OCI-LY1 (cell line): ENCODE results near the gene GRPR.

Experiments
- H2AFZ ChIP-seq: fragments of 200-600 bp; sonication (generic), shearing (Covaris generic); 2 replicates; pipeline ENCODE4 v1.6.0; 2014; ENCODE audit warnings: antibody characterized with exemption, mild to moderate bottlenecking, low read length
- H3F3A ChIP-seq: fragments of 200-600 bp; sonication (generic), shearing (Covaris generic); 2 replicates; pipeline ENCODE4 v1.6.0; 2014; ENCODE audit warnings: mild to moderate bottlenecking, antibody characterized with exemption, low read length, moderate library complexity; ENCODE audit not compliant: insufficient read depth
- H3K27ac ChIP-seq: fragments of 200-600 bp; sonication (generic); 2 replicates; pipeline ENCODE4 v1.5.1; 2014; ENCODE audit warnings: low read length, mixed run types, mild to moderate bottlenecking, low read depth; ENCODE audit not compliant: poor library complexity, severe bottlenecking
- H3K27me3 ChIP-seq: fragments of 200-600 bp; sonication (generic); 2 replicates; pipeline ENCODE4 v1.6.0; 2014; ENCODE audit warnings: antibody characterized with exemption, mild to moderate bottlenecking, low read length, moderate library complexity; ENCODE audit not compliant: insufficient read depth
- H3K36me3 ChIP-seq: fragments of 200-600 bp; sonication (generic); 2 replicates; pipeline ENCODE4 v1.6.1; 2014; ENCODE audit warnings: mild to moderate bottlenecking, antibody characterized with exemption, low read length, moderate library complexity, mixed read lengths; ENCODE audit not compliant: insufficient read depth
- H3K4me1 ChIP-seq: fragments of 200-600 bp; sonication (generic); 2 replicates; pipeline ENCODE4 v1.5.1; 2014; ENCODE audit warnings: mild to moderate bottlenecking, low read length, moderate library complexity; ENCODE audit not compliant: insufficient read depth, severe bottlenecking
- H3K4me2 ChIP-seq: fragments of 200-600 bp; sonication (generic), shearing (Covaris generic); 2 replicates; pipeline ENCODE4 v1.6.1; 2014; ENCODE audit warnings: low read length
- H3K4me3 ChIP-seq: fragments of 200-600 bp; sonication (generic); 2 replicates; pipeline ENCODE4 v1.5.1; 2014; ENCODE audit warnings: low read length, low read depth, mild to moderate bottlenecking, mixed read lengths; ENCODE audit not compliant: poor library complexity, severe bottlenecking
- H3K79me2 ChIP-seq: fragments of 200-600 bp; shearing (Covaris generic); 2 replicates; pipeline ENCODE4 v1.6.1; 2016; ENCODE audit warnings: mixed run types, low read length, mixed read lengths; ENCODE audit not compliant: insufficient read depth
- H3K9ac ChIP-seq: fragments of 200-600 bp; sonication (generic), shearing (Covaris generic); 2 replicates; pipeline ENCODE4 v1.6.1; 2014; ENCODE audit warnings: mild to moderate bottlenecking, low read length, mixed read lengths
- H3K9me2 ChIP-seq: fragments of 200-600 bp; sonication (generic), shearing (Covaris generic); 2 replicates; pipeline ENCODE4 v1.6.1; 2014; ENCODE audit warnings: low read depth, mild to moderate bottlenecking, low read length, mixed read lengths
- H3K9me3 ChIP-seq: fragments of 200-600 bp; shearing (Covaris generic); 2 replicates; pipeline ENCODE4 v1.6.1; 2014; ENCODE audit warnings: low read length, mixed read lengths
- H4K20me1 ChIP-seq: fragments of 200-600 bp; sonication (generic), shearing (Covaris generic); 2 replicates; pipeline ENCODE4 v1.6.0; 2016; ENCODE audit warnings: mild to moderate bottlenecking, low read length; ENCODE audit not compliant: insufficient read depth
- CTCF ChIP-seq: fragments of 200-600 bp; sonication (generic), shearing (Covaris generic); IDR thresholded peaks from 2 replicates; pipeline ENCODE4 v1.5.1; 2017; ENCODE audit warnings: mild to moderate bottlenecking, antibody characterized with exemption, low read length, moderate library complexity, mixed read lengths
- EZH2 ChIP-seq: fragments of 200-600 bp; sonication (generic), shearing (Covaris generic); IDR thresholded peaks from 2 replicates; pipeline ENCODE4 v1.8.0; 2017; ENCODE audit warnings: borderline replicate concordance, mixed run types, mild to moderate bottlenecking, antibody characterized with exemption, low read length, moderate library complexity, mixed read lengths

GRPR gene

GRCh38 chrX:16196829-16197228 is 73.5 kb downstream of the GRPR start:
- H3F3A ChIP-seq: no peaks in the 10 kb centered on the region
- no peaks in the 10 kb centered on the region for H3K27me3 ChIP-seq
- no peak overlapping the region for H3K4me2 ChIP-seq
- no peak overlapping the region for H3K27ac ChIP-seq
- H3K4me3 ChIP-seq: no peak overlapping the region
- H3K36me3 ChIP-seq: no peaks in the 10 kb centered on the region
- no peak overlapping the region for H2AFZ ChIP-seq
- H3K9ac ChIP-seq: no peak overlapping the region
- H3K79me2 ChIP-seq: no peaks in the 10 kb centered on the region
- no peaks in the 10 kb centered on the region for H3K9me3 ChIP-seq
- no peak for TF ChIP-seq EZH2
- no peak for TF ChIP-seq CTCF
- H4K20me1 ChIP-seq: no peaks in the 10 kb centered on the region
- H3K9me2 ChIP-seq: no peaks in the 10 kb centered on the region
- no peaks in the 10 kb centered on the region for H3K4me1 ChIP-seq

- Histone ChIP-seq H3K9me3 (no peaks in the 10 kb centered on the region), H4K20me1 (no peaks in the 10 kb centered on the region), H3K4me2 (no peak overlapping the region), H3K27me3 (no peaks in the 10 kb centered on the region), H2AFZ (no peak overlapping the region), H3K4me3 (no peak overlapping the region), H3K79me2 (no peaks in the 10 kb centered on the region), H3K4me1 (no peaks in the 10 kb centered on the region), H3K9me2 (no peaks in the 10 kb centered on the region), H3K9ac (no peak overlapping the region), H3K36me3 (no peaks in the 10 kb centered on the region), H3F3A (no peaks in the 10 kb centered on the region), H3K27ac (no peak overlapping the region)
- TF ChIP-seq EZH2 (no peak), CTCF (no peak)
Measured at GRCh38 chrX:16199343-16199742, 76.0 kb downstream of the GRPR start.

GRCh38 chrX:16202943-16203342 is 79.6 kb downstream of the GRPR start:
- Histone ChIP-seq H3K4me3 (no peak overlapping the region), H3F3A (no peaks in the 10 kb centered on the region), H4K20me1 (no peaks in the 10 kb centered on the region), H3K4me2 (no peak overlapping the region), H3K9me3 (no peaks in the 10 kb centered on the region), H3K4me1 (no peaks in the 10 kb centered on the region), H3K79me2 (no peaks in the 10 kb centered on the region), H3K9me2 (no peaks in the 10 kb centered on the region), H3K27ac (no peak overlapping the region), H3K36me3 (no peaks in the 10 kb centered on the region), H3K9ac (no peak overlapping the region), H3K27me3 (no peaks in the 10 kb centered on the region), H2AFZ (no peak overlapping the region)
- TF ChIP-seq CTCF: no peak
- TF ChIP-seq EZH2: no peak
